HUES48 (cell line): ENCODE measurements around the gene GPR37L1.
"Not testable (repeated sequence)": the region's sequence is repeated elsewhere in the genome, so short reads cannot be mapped to it uniquely, and the experiment has no call there.

Source experiments
- H3K27ac ChIP-seq: one replicate; pipeline ENCODE4 v1.7.0; 2013; ENCODE audit warnings: low read depth, low read length, inconsistent platforms
- H3K27me3 ChIP-seq: 2 replicates; pipeline ENCODE4 v1.6.1; 2013; ENCODE audit warnings: mild to moderate bottlenecking, low read length; ENCODE audit not compliant: control insufficient read depth, insufficient read depth
- H3K36me3 ChIP-seq: 2 replicates; pipeline ENCODE4 v1.6.1; 2013; ENCODE audit warnings: low read length; ENCODE audit not compliant: control insufficient read depth, insufficient read depth
- H3K4me1 ChIP-seq: 2 replicates; pipeline ENCODE4 v1.6.1; 2013; ENCODE audit warnings: mild to moderate bottlenecking, low read length; ENCODE audit not compliant: control insufficient read depth, insufficient read depth
- H3K4me3 ChIP-seq: 2 replicates; pipeline ENCODE4 v1.5.1; 2013; ENCODE audit warnings: mild to moderate bottlenecking, low read depth, low read length
- H3K9ac ChIP-seq: 2 replicates; pipeline ENCODE4 v1.6.1; 2013; ENCODE audit warnings: mild to moderate bottlenecking, low read depth, low read length, moderate library complexity
- H3K9me3 ChIP-seq: 2 replicates; pipeline ENCODE4 v1.6.1; 2013; ENCODE audit warnings: low read length; ENCODE audit not compliant: control insufficient read depth, insufficient read depth

Gene GPR37L1

GRCh38 chr1:202164271-202165037 is 41.7 kb downstream of the GPR37L1 start:
- Histone ChIP-seq H3K27me3 (no peaks in the 10 kb centered on the region), H3K27ac (no peak overlapping the region), H3K4me3 (no peak overlapping the region), H3K9ac (no peak overlapping the region), H3K9me3 (no peaks in the 10 kb centered on the region), H3K36me3 (no peaks in the 10 kb centered on the region), H3K4me1 (peaks cover 13% of the 10 kb centered on the region; the same call in 1 of the 2 replicates)

- no peaks in the 10 kb centered on the region for H3K27me3 ChIP-seq
- H3K4me3 ChIP-seq = no peak overlapping the region
- no peaks in the 10 kb centered on the region for H3K9me3 ChIP-seq
- no peak overlapping the region for H3K9ac ChIP-seq
- no peak overlapping the region for H3K27ac ChIP-seq
- peaks cover 6% of the 10 kb centered on the region; the same call in 1 of the 2 replicates for H3K4me1 ChIP-seq
- no peaks in the 10 kb centered on the region for H3K36me3 ChIP-seq
These were observed 42.7 kb downstream of the GPR37L1 start for GRCh38 chr1:202165267-202165941.

- peaks cover 6% of the 10 kb centered on the region; the same call in 1 of the 2 replicates for H3K4me1 ChIP-seq
- H3K36me3 ChIP-seq = no peaks in the 10 kb centered on the region
- no peaks in the 10 kb centered on the region for H3K27me3 ChIP-seq
- H3K27ac ChIP-seq = no peak overlapping the region
- no peak overlapping the region for H3K4me3 ChIP-seq
- no peaks in the 10 kb centered on the region for H3K9me3 ChIP-seq
- no peak overlapping the region for H3K9ac ChIP-seq
These were observed 43.5 kb downstream of the GPR37L1 start for GRCh38 chr1:202165942-202166843.

- H3K27me3 ChIP-seq, H3K9ac ChIP-seq, H3K27ac ChIP-seq, H3K4me3 ChIP-seq, H3K36me3 ChIP-seq, H3K9me3 ChIP-seq, H3K4me1 ChIP-seq: not testable (repeated sequence)
These were observed 44.3 kb downstream of the GPR37L1 start for GRCh38 chr1:202167054-202167453.

GRCh38 chr1:202167708-202168415 is 45.1 kb downstream of the GPR37L1 start:
- Histone ChIP-seq H3K27me3 (no peaks in the 10 kb centered on the region), H3K9ac (no peak overlapping the region), H3K27ac (no peak overlapping the region), H3K4me3 (no peak overlapping the region), H3K36me3 (no peaks in the 10 kb centered on the region), H3K4me1 (peaks cover 6% of the 10 kb centered on the region; the same call in 1 of the 2 replicates), H3K9me3 (no peaks in the 10 kb centered on the region)

GRCh38 chr1:202168861-202169260 is 46.1 kb downstream of the GPR37L1 start:
- Histone ChIP-seq H3K4me1 (peaks cover 6% of the 10 kb centered on the region; the same call in 1 of the 2 replicates), H3K9me3 (no peaks in the 10 kb centered on the region), H3K9ac (no peak overlapping the region), H3K36me3 (no peaks in the 10 kb centered on the region), H3K27ac (no peak overlapping the region), H3K27me3 (no peaks in the 10 kb centered on the region), H3K4me3 (no peak overlapping the region)

- Histone ChIP-seq H3K36me3 (no peaks in the 10 kb centered on the region), H3K9me3 (no peaks in the 10 kb centered on the region), H3K27ac (no peak overlapping the region), H3K4me3 (no peak overlapping the region), H3K4me1 (peaks cover 3% of the 10 kb centered on the region; the same call in 1 of the 2 replicates), H3K9ac (no peak overlapping the region), H3K27me3 (no peaks in the 10 kb centered on the region)
These were observed 48.0 kb downstream of the GPR37L1 start for GRCh38 chr1:202170726-202171125.

- Histone ChIP-seq H3K4me1 (no peaks in the 10 kb centered on the region), H3K9ac (no peak overlapping the region), H3K27ac (no peak overlapping the region), H3K4me3 (no peak overlapping the region), H3K36me3 (no peaks in the 10 kb centered on the region), H3K9me3 (no peaks in the 10 kb centered on the region), H3K27me3 (no peaks in the 10 kb centered on the region)
These were observed 48.7 kb downstream of the GPR37L1 start for GRCh38 chr1:202171292-202172014.

- H3K36me3 ChIP-seq = no peaks in the 10 kb centered on the region
- H3K27ac ChIP-seq = no peak overlapping the region
- no peak overlapping the region for H3K9ac ChIP-seq
These were observed 49.3 kb downstream of the GPR37L1 start for GRCh38 chr1:202172015-202172355.

GRCh38 chr1:202173993-202174392 is 51.3 kb downstream of the GPR37L1 start:
- Histone ChIP-seq H3K36me3 (no peaks in the 10 kb centered on the region), H3K9ac (no peak overlapping the region), H3K27ac (no peak overlapping the region), H3K4me1 (no peaks in the 10 kb centered on the region), H3K27me3 (no peaks in the 10 kb centered on the region), H3K9me3 (no peaks in the 10 kb centered on the region), H3K4me3 (no peak overlapping the region)

More at GRCh38 chr1:202172015-202172355, 49.3 kb downstream of the GPR37L1 start:
- no peaks in the 10 kb centered on the region for H3K9me3 ChIP-seq
- H3K27me3 ChIP-seq = no peaks in the 10 kb centered on the region
- H3K4me1 ChIP-seq = no peaks in the 10 kb centered on the region
- H3K4me3 ChIP-seq = no peak overlapping the region
